Measurements from ENCODE around the gene TM4SF18.

Gene TM4SF18

DNA sequence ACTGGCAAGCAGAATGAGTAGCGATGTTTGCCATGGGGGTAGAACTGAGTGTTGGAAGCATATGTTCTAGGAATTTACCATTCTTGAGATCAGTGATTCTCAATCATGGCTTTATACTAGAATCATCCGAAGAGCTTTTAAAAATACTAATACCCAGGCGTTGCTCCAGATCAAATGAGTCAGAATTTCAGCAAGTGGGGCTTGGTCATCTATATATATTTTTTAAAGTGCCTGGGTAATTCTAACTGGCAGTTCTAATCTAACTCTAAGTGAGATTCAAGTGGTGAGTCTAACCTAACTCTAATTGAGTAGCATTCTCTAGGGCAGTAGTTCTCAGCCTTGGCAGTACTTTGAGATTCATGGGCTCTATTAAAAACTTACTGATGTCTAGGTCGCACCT, 23.2 kb upstream of the TM4SF18 start:
- DNase-seq (ENCODE audit: extremely low spot score): no peak
- TF ChIP-seq, protein P1, sequence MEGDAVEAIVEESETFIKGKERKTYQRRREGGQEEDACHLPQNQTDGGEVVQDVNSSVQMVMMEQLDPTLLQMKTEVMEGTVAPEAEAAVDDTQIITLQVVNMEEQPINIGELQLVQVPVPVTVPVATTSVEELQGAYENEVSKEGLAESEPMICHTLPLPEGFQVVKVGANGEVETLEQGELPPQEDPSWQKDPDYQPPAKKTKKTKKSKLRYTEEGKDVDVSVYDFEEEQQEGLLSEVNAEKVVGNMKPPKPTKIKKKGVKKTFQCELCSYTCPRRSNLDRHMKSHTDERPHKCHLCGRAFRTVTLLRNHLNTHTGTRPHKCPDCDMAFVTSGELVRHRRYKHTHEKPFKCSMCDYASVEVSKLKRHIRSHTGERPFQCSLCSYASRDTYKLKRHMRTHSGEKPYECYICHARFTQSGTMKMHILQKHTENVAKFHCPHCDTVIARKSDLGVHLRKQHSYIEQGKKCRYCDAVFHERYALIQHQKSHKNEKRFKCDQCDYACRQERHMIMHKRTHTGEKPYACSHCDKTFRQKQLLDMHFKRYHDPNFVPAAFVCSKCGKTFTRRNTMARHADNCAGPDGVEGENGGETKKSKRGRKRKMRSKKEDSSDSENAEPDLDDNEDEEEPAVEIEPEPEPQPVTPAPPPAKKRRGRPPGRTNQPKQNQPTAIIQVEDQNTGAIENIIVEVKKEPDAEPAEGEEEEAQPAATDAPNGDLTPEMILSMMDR (IDR thresholded peaks at IDR 0.05; ENCODE audit: control extremely low read depth, extremely low read depth, low read depth, missing control alignments): no peak
- ChIA-PET POLR2A (no interaction called here), CTCF (interaction anchor here (0.8 to 3.8 kb wide), 5 partner anchors 13 to 120 kb away, joined by 3 to 18 read pairs (median 5); no protein-coding TSS in a partner anchor)

DNA sequence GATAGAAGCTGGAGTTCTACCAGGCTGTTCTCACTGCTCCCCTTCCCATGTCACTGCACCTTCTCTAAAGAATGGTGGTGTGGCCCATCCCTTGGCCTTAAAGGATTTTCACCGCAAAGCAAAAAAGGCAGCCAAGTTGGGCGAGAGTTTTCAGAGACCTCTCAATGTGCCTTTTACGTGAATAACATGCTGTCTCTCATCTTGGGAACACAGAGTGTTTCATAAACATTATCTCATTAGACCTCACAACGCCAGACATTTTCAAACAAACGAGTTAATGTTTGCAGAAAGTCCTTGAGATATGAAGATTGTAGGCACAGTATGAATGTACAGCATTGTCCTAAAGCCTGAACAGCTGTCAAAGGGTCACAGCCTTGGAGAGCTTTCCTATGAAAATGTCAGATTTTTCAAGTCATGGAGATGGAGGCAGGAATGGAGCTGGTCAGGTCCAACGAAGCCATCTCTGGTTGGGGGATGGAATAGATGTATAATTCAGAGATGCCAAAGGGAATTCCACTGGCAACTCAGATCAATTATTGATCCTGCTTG, 22.7 kb upstream of the TM4SF18 start:
- CTCF ChIA-PET: interaction anchor here (0.9 to 4.0 kb wide), 6 partner anchors 9 to 236 kb away, joined by 3 to 18 read pairs (median 5); no protein-coding TSS in a partner anchor
- DNase-seq (ENCODE audit: extremely low spot score): no peak
- POLR2A ChIA-PET: no interaction called here
- TF ChIP-seq, protein P1 (IDR thresholded peaks at IDR 0.05; ENCODE audit: control extremely low read depth, extremely low read depth, low read depth, missing control alignments): no peak

DNA sequence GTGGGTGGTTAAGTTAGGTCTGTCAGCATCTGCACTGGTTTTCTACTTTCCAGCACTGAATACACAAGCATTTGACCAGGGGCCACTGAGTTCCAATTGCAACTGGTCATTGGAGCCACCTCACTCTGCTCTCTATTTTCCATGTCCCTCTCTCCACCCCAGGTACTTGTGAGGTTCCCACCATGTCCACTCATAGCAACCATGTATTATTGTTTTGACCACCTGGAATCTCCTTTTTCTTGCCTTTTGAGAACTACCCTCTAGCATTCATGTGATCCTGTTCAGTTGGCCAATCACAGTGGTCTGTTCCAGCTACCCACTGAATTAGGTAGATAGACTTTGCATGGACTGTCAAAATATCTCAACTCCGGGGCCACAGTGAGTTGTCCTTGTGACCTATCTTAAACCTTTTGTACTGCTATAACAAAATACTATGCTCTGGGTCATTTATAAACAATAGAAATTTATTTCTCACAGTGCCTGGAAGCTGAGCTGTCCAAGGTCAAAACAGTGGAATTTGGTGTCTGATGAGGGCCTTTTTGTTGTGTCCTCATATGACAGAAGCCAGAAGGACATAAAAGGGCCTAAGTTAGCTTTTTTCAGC, 20.2 kb upstream of the TM4SF18 start:
- ChIA-PET POLR2A (no interaction called here), CTCF (interaction anchor here (0.7 to 4.0 kb wide), 10 partner anchors 9 to 135 kb away, joined by 3 to 18 read pairs (median 3); no protein-coding TSS in a partner anchor)
- DNase-seq (ENCODE audit: extremely low spot score): no peak
- TF ChIP-seq, protein P1 (IDR thresholded peaks at IDR 0.05; ENCODE audit: control extremely low read depth, extremely low read depth, low read depth, missing control alignments): no peak

DNA sequence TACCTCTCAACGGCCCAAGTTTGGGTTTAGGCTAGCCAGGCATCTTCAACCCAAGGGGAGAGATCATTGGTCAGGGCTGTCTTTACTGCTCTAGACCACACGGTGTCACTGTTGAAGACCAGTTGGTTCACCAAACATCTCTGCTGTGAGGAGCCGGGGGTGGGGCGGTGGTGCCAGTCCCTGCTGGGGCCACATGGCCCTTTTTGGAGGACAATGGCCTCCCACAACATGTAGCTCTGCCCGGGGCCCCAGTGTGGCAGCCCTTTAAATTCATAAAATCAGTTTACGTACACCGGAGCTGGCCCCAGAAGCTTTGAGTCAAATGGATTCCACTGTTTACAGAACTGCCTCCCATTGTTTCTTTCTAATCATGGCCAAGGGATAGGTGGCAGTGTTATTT, 19.1 kb upstream of the TM4SF18 start:
- ChIA-PET CTCF (interaction anchor here (0.6 to 4.0 kb wide), 11 partner anchors 9 to 131 kb away, joined by 3 to 15 read pairs (median 5); no protein-coding TSS in a partner anchor), POLR2A (no interaction called here)
- TF ChIP-seq, protein P1 (IDR thresholded peaks at IDR 0.05; ENCODE audit: control extremely low read depth, extremely low read depth, low read depth, missing control alignments): peak; percentile 73
- peak; percentile 75 for DNase-seq (ENCODE audit: extremely low spot score)

DNA sequence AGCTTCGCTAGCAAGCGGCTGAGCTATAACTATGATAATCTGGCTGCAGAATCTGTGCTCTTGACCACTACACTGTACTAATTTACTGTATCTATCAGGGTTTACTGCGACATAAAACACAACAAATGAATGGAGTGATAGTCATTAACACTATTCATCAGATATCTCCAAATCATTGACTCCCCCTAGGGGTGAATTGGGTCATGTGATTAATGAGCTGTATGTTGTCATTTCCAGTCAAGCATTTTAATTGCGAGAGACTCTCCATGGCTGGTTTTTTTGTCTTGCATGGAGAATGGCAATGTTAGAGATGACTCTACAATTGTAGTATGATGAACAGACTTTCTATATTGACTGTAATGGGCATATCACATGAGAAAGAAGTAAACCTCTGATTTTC, 10.5 kb upstream of the TM4SF18 start:
- DNase-seq (ENCODE audit: extremely low spot score): no peak
- TF ChIP-seq, protein P1 (IDR thresholded peaks at IDR 0.05; ENCODE audit: control extremely low read depth, extremely low read depth, low read depth, missing control alignments): no peak
- POLR2A ChIA-PET: no interaction called here
- CTCF ChIA-PET: interaction anchor here (1.0 to 2.8 kb wide), 5 partner anchors 8 to 143 kb away, joined by 3 to 18 read pairs (median 4); no protein-coding TSS in a partner anchor

DNA sequence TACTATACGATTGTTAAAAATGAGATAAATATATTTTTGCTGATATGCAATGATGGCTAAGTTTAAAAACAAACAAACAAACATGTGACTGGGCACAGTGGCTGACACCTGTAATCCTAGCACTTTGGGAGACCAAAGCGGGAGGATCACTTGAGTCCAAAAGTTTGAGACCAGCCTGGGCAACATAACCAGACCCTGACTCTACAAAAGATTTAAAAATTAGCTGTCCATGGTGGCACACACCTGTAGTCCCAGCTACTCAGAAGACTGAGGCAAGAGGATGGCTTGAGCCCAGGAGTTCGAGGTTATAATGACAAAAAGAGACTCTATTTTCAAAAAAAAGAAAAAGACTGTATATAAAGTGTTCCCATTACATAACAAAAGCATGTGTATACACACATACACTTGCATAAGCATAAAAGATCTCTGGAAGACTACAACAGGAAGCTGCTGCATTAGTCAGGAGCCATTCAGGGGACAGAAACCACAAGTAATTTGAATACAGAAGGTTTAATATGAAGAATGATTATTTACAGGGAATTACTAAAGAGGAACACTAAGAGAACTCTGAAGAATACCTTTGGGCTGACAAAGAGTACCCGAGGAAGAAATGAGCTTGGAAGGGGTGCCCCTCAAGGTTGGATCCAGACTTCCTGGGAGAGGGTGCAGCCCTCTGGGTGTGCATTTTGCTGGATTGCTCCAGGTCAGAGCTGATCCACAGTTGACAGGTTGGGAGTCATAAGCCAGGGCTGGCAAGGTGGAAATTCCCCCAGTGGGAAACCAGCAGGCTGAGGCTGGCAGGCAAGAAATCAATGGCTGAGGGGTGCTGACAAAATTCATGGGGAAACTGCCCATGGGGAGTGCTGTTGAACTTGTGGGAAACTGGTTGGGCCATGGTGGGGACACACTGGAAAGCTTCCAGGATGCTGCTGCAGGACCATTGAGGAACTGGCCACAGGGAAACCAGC, 9.3 kb upstream of the TM4SF18 start:
- ChIA-PET CTCF (interaction anchor here (0.8 to 2.8 kb wide), 3 partner anchors 9 to 145 kb away, joined by 3 to 18 read pairs (median 4); no protein-coding TSS in a partner anchor), POLR2A (no interaction called here)
- TF ChIP-seq, protein P1 (IDR thresholded peaks at IDR 0.05; ENCODE audit: control extremely low read depth, extremely low read depth, low read depth, missing control alignments): no peak
- DNase-seq (ENCODE audit: extremely low spot score): no peak
